ENCODE results near the gene LYRM4.

Gene LYRM4

DNA sequence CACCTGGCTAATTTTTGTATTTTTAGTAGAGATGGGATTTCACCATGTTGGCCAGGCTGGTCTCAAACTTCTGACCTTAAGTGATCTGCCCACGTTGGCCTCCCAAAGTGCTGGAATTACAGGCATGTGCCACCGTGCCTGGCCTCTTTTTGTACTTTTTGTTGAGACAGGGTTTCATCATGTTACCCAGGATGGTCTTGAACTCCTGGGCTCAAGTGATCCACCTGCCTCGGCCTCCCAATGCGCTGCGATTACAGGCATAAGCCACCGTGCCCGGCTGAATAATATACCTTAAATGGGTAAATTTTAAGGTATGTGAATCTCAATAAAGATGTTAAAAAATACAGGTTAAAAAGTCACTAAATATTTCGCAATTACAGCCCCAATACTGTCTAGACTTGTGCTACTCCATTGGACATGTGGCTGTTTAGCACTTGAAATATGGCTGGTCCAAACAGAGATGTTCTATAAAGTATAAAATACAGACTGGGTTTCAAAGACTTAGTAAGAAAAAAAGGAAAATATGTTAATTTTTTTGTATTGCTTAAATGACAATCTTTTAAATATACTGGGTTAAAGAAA, 133.6 kb downstream of the LYRM4 start:
- Histone ChIP-seq H3K9me2 (ENCODE audit: low read depth, low read length) (no peaks in the 10 kb centered on the region), H4K20me1 (ENCODE audit: insufficient read depth, low read length) (no peaks in the 10 kb centered on the region), H3K27me3 (ENCODE audit: insufficient read depth, low read length) (no peaks in the 10 kb centered on the region), H3K79me2 (ENCODE audit: insufficient read depth, low read length) (no peaks in the 10 kb centered on the region), H3K4me1 (ENCODE audit: insufficient read depth, low read length, severe bottlenecking) (no peaks in the 10 kb centered on the region), H3K36me3 (ENCODE audit: insufficient read depth, low read length) (no peaks in the 10 kb centered on the region), H3F3A (ENCODE audit: insufficient read depth, low read length) (no peaks in the 10 kb centered on the region), H3K27ac (ENCODE audit: low read depth, low read length, poor library complexity, severe bottlenecking) (no peak overlapping the region), H3K4me2 (ENCODE audit: low read length) (no peak overlapping the region), H3K4me3 (ENCODE audit: low read depth, low read length, poor library complexity, severe bottlenecking) (no peak overlapping the region), H3K9me3 (ENCODE audit: low read length) (no peaks in the 10 kb centered on the region), H3K9ac (ENCODE audit: low read length) (no peak overlapping the region), H2AFZ (ENCODE audit: low read length) (no peak overlapping the region)
- TF ChIP-seq, protein P1, sequence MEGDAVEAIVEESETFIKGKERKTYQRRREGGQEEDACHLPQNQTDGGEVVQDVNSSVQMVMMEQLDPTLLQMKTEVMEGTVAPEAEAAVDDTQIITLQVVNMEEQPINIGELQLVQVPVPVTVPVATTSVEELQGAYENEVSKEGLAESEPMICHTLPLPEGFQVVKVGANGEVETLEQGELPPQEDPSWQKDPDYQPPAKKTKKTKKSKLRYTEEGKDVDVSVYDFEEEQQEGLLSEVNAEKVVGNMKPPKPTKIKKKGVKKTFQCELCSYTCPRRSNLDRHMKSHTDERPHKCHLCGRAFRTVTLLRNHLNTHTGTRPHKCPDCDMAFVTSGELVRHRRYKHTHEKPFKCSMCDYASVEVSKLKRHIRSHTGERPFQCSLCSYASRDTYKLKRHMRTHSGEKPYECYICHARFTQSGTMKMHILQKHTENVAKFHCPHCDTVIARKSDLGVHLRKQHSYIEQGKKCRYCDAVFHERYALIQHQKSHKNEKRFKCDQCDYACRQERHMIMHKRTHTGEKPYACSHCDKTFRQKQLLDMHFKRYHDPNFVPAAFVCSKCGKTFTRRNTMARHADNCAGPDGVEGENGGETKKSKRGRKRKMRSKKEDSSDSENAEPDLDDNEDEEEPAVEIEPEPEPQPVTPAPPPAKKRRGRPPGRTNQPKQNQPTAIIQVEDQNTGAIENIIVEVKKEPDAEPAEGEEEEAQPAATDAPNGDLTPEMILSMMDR (IDR thresholded peaks at IDR 0.05; ENCODE audit: low read length): no peak
- no peak for TF ChIP-seq EZH2 (IDR thresholded peaks at IDR 0.05; ENCODE audit: borderline replicate concordance, low read length)

DNA sequence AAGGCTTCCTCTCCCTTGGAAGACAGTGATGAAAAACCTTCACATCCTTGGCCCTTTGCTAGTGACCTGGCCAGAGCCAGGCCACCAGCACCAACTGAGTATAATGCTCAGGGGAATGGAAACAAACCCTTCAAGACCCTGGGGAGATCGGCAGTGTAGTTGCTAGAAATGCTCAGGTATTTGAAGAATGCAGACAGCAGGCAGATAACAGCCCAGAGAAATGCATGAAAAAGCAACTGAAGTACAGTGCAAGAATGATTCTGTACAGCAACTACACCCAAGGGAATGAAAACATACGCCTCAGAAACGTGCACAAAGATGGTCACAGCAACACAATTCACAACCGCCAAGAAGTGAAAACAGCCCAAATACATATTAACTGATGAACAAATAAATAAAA, 134.5 kb downstream of the LYRM4 start:
- no peaks in the 10 kb centered on the region for H3K4me1 ChIP-seq (ENCODE audit: insufficient read depth, low read length, severe bottlenecking)
- H4K20me1 ChIP-seq (ENCODE audit: insufficient read depth, low read length): no peaks in the 10 kb centered on the region
- H3K4me2 ChIP-seq (ENCODE audit: low read length): no peak overlapping the region
- no peak overlapping the region for H3K4me3 ChIP-seq (ENCODE audit: low read depth, low read length, poor library complexity, severe bottlenecking)
- no peak for TF ChIP-seq EZH2 (IDR thresholded peaks at IDR 0.05; ENCODE audit: borderline replicate concordance, low read length)
- TF ChIP-seq, protein P1 (IDR thresholded peaks at IDR 0.05; ENCODE audit: low read length): no peak
- no peaks in the 10 kb centered on the region for H3K36me3 ChIP-seq (ENCODE audit: insufficient read depth, low read length)
- no peak overlapping the region for H3K9ac ChIP-seq (ENCODE audit: low read length)
- H3K27me3 ChIP-seq (ENCODE audit: insufficient read depth, low read length): no peaks in the 10 kb centered on the region
- H3K79me2 ChIP-seq (ENCODE audit: insufficient read depth, low read length): no peaks in the 10 kb centered on the region
- H2AFZ ChIP-seq (ENCODE audit: low read length): no peak overlapping the region
- no peaks in the 10 kb centered on the region for H3K9me2 ChIP-seq (ENCODE audit: low read depth, low read length)
- H3F3A ChIP-seq (ENCODE audit: insufficient read depth, low read length): no peaks in the 10 kb centered on the region
- H3K9me3 ChIP-seq (ENCODE audit: low read length): no peaks in the 10 kb centered on the region
- H3K27ac ChIP-seq (ENCODE audit: low read depth, low read length, poor library complexity, severe bottlenecking): no peak overlapping the region

- no peaks in the 10 kb centered on the region for H3K9me2 ChIP-seq (ENCODE audit: low read depth, low read length)
- no peak overlapping the region for H3K4me3 ChIP-seq (ENCODE audit: low read depth, low read length, poor library complexity, severe bottlenecking)
- H3K36me3 ChIP-seq (ENCODE audit: insufficient read depth, low read length): no peaks in the 10 kb centered on the region
- H3K9me3 ChIP-seq (ENCODE audit: low read length): no peaks in the 10 kb centered on the region
- no peaks in the 10 kb centered on the region for H3F3A ChIP-seq (ENCODE audit: insufficient read depth, low read length)
- H3K27ac ChIP-seq (ENCODE audit: low read depth, low read length, poor library complexity, severe bottlenecking): no peak overlapping the region
- no peak overlapping the region for H3K4me2 ChIP-seq (ENCODE audit: low read length)
- no peak for TF ChIP-seq EZH2 (IDR thresholded peaks at IDR 0.05; ENCODE audit: borderline replicate concordance, low read length)
- TF ChIP-seq, protein P1 (IDR thresholded peaks at IDR 0.05; ENCODE audit: low read length): no peak
- H2AFZ ChIP-seq (ENCODE audit: low read length): no peak overlapping the region
- no peaks in the 10 kb centered on the region for H3K27me3 ChIP-seq (ENCODE audit: insufficient read depth, low read length)
- no peaks in the 10 kb centered on the region for H3K4me1 ChIP-seq (ENCODE audit: insufficient read depth, low read length, severe bottlenecking)
- H3K79me2 ChIP-seq (ENCODE audit: insufficient read depth, low read length): no peaks in the 10 kb centered on the region
- H3K9ac ChIP-seq (ENCODE audit: low read length): no peak overlapping the region
- H4K20me1 ChIP-seq (ENCODE audit: insufficient read depth, low read length): no peaks in the 10 kb centered on the region
Observed at GRCh38 chr6:5125152-5126006, 135.4 kb downstream of the LYRM4 start.

All from OCI-LY1 (cell line).